WTC11 (cell line): Measurements from ENCODE around the gene SLC15A5. TPM values are rescaled to one million over a fixed set of nuclear protein-coding genes. Genes with fewer than 3 reads are reported as not detected.

Experiments
- ATAC-seq: fragments of 200-7000 bp; cut with Tn5 transposase; 2 replicates; pipeline ENCODE4 v1.10.0; 2021; ENCODE audit warnings: mild to moderate bottlenecking, moderate library complexity
- CTCF ChIA-PET: fragments of 300-600 bp; sonication (Branson Sonifier 250); formaldehyde crosslinking; loops from one replicate; lab custom pipeline; 2021; ENCODE audit warnings: antibody characterized with exemption; lab: Charles Lee
- POLR2A ChIA-PET: fragments of 350-600 bp; sonication (Branson Sonifier 250); formaldehyde crosslinking; loops from one replicate; lab custom pipeline; 2021; ENCODE audit warnings: antibody characterized with exemption; lab: Charles Lee
- DNase-seq: peaks from one replicate; pipeline ENCODE4 v3.0.0; 2021; ENCODE audit warnings: low spot score
- H3K27ac Mint-ChIP-seq: 2 replicates; pipeline ENCODE4 v1.8.0; 2021; ENCODE audit warnings: mixed read lengths
- H3K27me3 Mint-ChIP-seq: 2 replicates; pipeline ENCODE4 v1.8.0; 2021; ENCODE audit warnings: low read depth, mild to moderate bottlenecking, moderate library complexity, mixed read lengths
- H3K36me3 Mint-ChIP-seq: 2 replicates; pipeline ENCODE4 v1.8.0; 2021; ENCODE audit warnings: mixed read lengths
- H3K4me1 Mint-ChIP-seq: 2 replicates; pipeline ENCODE4 v1.8.0; 2022; ENCODE audit warnings: mixed read lengths
- H3K4me3 Mint-ChIP-seq: 2 replicates; pipeline ENCODE4 v1.8.0; 2021; ENCODE audit warnings: mild to moderate bottlenecking, moderate library complexity, mixed read lengths
- H3K9me3 Mint-ChIP-seq: 2 replicates; pipeline ENCODE4 v1.8.0; 2021; ENCODE audit warnings: mixed read lengths
- ATF6 ChIP-seq: sonication (generic); formaldehyde crosslinking; IDR thresholded peaks from 2 replicates; pipeline ENCODE4 v1.8.1; 2023; ENCODE audit warnings: mild to moderate bottlenecking, missing genetic modification reagents
- FOXJ3 ChIP-seq: sonication (generic); formaldehyde crosslinking; IDR thresholded peaks from 2 replicates; pipeline ENCODE4 v1.9.0; 2021; ENCODE audit warnings: missing genetic modification reagents, mild to moderate bottlenecking, borderline replicate concordance
- FOXP1 ChIP-seq: sonication (generic); formaldehyde crosslinking; IDR thresholded peaks from 2 replicates; pipeline ENCODE4 v1.8.0; 2022; ENCODE audit warnings: missing genetic modification reagents, mild to moderate bottlenecking, moderate library complexity, borderline replicate concordance
- GABPB1 ChIP-seq: sonication (generic); formaldehyde crosslinking; IDR thresholded peaks from 2 replicates; pipeline ENCODE4 v1.8.1; 2023; ENCODE audit warnings: mild to moderate bottlenecking, missing genetic modification reagents
- HMGA2 ChIP-seq: fragments of 250-450 bp; sonication (Bioruptor Pico); IDR thresholded peaks from 2 replicates; pipeline ENCODE4 v1.4.0; 2021; ENCODE audit warnings: mild to moderate bottlenecking, moderate library complexity
- MXD4 ChIP-seq: fragments of 250-450 bp; sonication (Bioruptor Pico); IDR thresholded peaks from 2 replicates; pipeline ENCODE4 v1.8.0; 2021; ENCODE audit warnings: mild to moderate bottlenecking, moderate library complexity, borderline replicate concordance
- NR2C2 ChIP-seq: sonication (generic); formaldehyde crosslinking; IDR thresholded peaks from 2 replicates; pipeline ENCODE4 v1.8.0; 2022; ENCODE audit warnings: mild to moderate bottlenecking, missing genetic modification reagents
- PREB ChIP-seq: sonication (generic); formaldehyde crosslinking; IDR thresholded peaks from 2 replicates; pipeline ENCODE4 v1.8.1; 2022; ENCODE audit warnings: mild to moderate bottlenecking, missing genetic modification reagents, moderate library complexity, borderline replicate concordance
- TCF7 ChIP-seq: sonication (generic); formaldehyde crosslinking; IDR thresholded peaks from 2 replicates; pipeline ENCODE4 v1.8.0; 2022; ENCODE audit warnings: mild to moderate bottlenecking, low read depth, missing genetic modification reagents, moderate library complexity
- TP53 ChIP-seq: sonication (generic); formaldehyde crosslinking; IDR thresholded peaks from 2 replicates; pipeline ENCODE4 v1.8.1; 2023; ENCODE audit warnings: mild to moderate bottlenecking, missing genetic modification reagents
- ZBTB21 ChIP-seq: sonication (generic); formaldehyde crosslinking; IDR thresholded peaks from 2 replicates; pipeline ENCODE4 v1.8.1; 2023; ENCODE audit warnings: mild to moderate bottlenecking, missing genetic modification reagents, borderline replicate concordance
- ZNF671 ChIP-seq: fragments of 250-450 bp; sonication (Bioruptor Pico); IDR thresholded peaks from 2 replicates; pipeline ENCODE4 v1.8.0; 2021; ENCODE audit warnings: mild to moderate bottlenecking
- total RNA-seq: library from RNA; stranded (reverse); gene quantifications from 3 replicates; pipeline ENCODE4 v1.2.3, GENCODE V29; 2021
- TF ChIP-seq, protein P1 (sequence below): fragments of 250-450 bp; sonication (Bioruptor Pico); IDR thresholded peaks from 2 replicates; pipeline ENCODE4 v1.9.0; 2021; ENCODE audit warnings: mild to moderate bottlenecking
- TF ChIP-seq, protein P2 (sequence below): sonication (generic); formaldehyde crosslinking; IDR thresholded peaks from 2 replicates; pipeline ENCODE4 v1.8.1; 2023; ENCODE audit warnings: mild to moderate bottlenecking, moderate library complexity, missing genetic modification reagents
- TF ChIP-seq, protein P3 (sequence below): sonication (generic); formaldehyde crosslinking; IDR thresholded peaks from 2 replicates; pipeline ENCODE4 v1.8.0; 2022; ENCODE audit warnings: mild to moderate bottlenecking, missing genetic modification reagents
- TF ChIP-seq, protein P4 (sequence below): sonication (generic); formaldehyde crosslinking; IDR thresholded peaks from 2 replicates; pipeline ENCODE4 v1.8.0; 2023; ENCODE audit warnings: mild to moderate bottlenecking, missing genetic modification reagents
- TF ChIP-seq, protein P5 (sequence below): fragments of 250-450 bp; sonication (Bioruptor Pico); IDR thresholded peaks from 2 replicates; pipeline ENCODE4 v2.1.2; 2022; ENCODE audit warnings: mild to moderate bottlenecking, moderate library complexity

The SLC15A5 gene
- total RNA-seq, 1 experiment from 2014 or later: not detected

DNA sequence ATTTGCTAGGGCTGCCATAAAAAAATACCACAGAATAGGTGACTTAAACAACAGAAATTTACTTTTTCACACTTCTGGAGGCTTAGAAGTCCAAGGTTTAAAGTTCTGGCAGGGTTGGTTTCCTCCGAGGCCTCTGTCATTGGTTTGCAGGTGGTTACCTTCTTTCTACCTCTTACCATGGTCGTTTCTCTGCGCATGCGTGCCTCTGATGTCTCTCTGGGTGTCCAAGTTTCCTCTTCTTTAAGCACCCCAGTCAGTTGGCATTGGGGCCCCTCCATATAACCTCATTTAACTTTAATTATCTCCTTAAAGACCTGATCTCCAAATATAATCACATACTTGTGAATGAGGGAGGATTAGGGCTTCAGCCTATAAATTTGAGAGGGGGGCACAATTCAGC lies 103.2 kb downstream of the SLC15A5 start (continued):
- TF ChIP-seq, protein P1, sequence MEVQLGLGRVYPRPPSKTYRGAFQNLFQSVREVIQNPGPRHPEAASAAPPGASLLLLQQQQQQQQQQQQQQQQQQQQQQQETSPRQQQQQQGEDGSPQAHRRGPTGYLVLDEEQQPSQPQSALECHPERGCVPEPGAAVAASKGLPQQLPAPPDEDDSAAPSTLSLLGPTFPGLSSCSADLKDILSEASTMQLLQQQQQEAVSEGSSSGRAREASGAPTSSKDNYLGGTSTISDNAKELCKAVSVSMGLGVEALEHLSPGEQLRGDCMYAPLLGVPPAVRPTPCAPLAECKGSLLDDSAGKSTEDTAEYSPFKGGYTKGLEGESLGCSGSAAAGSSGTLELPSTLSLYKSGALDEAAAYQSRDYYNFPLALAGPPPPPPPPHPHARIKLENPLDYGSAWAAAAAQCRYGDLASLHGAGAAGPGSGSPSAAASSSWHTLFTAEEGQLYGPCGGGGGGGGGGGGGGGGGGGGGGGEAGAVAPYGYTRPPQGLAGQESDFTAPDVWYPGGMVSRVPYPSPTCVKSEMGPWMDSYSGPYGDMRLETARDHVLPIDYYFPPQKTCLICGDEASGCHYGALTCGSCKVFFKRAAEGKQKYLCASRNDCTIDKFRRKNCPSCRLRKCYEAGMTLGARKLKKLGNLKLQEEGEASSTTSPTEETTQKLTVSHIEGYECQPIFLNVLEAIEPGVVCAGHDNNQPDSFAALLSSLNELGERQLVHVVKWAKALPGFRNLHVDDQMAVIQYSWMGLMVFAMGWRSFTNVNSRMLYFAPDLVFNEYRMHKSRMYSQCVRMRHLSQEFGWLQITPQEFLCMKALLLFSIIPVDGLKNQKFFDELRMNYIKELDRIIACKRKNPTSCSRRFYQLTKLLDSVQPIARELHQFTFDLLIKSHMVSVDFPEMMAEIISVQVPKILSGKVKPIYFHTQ: no peak

DNA sequence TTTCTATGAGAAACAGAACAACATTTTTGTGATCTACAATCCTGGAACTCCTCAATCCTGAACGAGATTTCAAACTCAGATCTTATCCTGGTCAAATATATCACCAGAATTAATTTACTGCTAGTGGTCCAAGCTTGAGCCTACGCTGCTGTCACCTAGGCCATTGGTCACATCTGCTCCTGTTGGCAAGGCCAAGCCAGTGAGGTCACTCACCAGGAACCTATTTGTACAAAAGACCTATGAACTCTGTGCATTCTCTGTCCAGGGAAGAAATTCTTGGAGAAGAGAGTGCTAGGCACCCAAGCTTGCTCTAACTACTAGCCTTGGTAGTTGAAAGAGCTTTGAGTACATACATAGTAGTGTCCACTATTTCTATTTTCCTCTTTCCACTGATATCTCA lies 106.1 kb downstream of the SLC15A5 start:
- H3K27ac Mint-ChIP-seq: no peak overlapping the region
- no peaks in the 10 kb centered on the region for H3K4me1 Mint-ChIP-seq
- H3K27me3 Mint-ChIP-seq: no peaks in the 10 kb centered on the region
- POLR2A ChIA-PET: no interaction called here
- H3K36me3 Mint-ChIP-seq: no peaks in the 10 kb centered on the region
- DNase-seq (no peak), ATAC-seq (no peak)
- H3K4me3 Mint-ChIP-seq: no peak overlapping the region
- CTCF ChIA-PET: no interaction called here
- no peaks in the 10 kb centered on the region for H3K9me3 Mint-ChIP-seq
- TF ChIP-seq FOXP1 (CRISPR knock-in tag) (no peak), ATF6 (CRISPR knock-in tag) (no peak), TP53 (no peak), ZBTB21 (CRISPR knock-in tag) (no peak), ZNF671 (CRISPR knock-in tag) (no peak), PREB (CRISPR knock-in tag) (no peak), NR2C2 (CRISPR knock-in tag) (no peak), HMGA2 (no peak), FOXJ3 (no peak), GABPB1 (CRISPR knock-in tag) (no peak), TCF7 (no peak), MXD4 (CRISPR knock-in tag) (no peak)
- TF ChIP-seq, protein P2, sequence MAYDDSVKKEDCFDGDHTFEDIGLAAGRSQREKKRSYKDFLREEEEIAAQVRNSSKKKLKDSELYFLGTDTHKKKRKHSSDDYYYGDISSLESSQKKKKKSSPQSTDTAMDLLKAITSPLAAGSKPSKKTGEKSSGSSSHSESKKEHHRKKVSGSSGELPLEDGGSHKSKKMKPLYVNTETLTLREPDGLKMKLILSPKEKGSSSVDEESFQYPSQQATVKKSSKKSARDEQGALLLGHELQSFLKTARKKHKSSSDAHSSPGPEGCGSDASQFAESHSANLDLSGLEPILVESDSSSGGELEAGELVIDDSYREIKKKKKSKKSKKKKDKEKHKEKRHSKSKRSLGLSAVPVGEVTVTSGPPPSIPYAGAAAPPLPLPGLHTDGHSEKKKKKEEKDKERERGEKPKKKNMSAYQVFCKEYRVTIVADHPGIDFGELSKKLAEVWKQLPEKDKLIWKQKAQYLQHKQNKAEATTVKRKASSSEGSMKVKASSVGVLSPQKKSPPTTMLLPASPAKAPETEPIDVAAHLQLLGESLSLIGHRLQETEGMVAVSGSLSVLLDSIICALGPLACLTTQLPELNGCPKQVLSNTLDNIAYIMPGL (CRISPR knock-in tag): no peak
- TF ChIP-seq, protein P3, sequence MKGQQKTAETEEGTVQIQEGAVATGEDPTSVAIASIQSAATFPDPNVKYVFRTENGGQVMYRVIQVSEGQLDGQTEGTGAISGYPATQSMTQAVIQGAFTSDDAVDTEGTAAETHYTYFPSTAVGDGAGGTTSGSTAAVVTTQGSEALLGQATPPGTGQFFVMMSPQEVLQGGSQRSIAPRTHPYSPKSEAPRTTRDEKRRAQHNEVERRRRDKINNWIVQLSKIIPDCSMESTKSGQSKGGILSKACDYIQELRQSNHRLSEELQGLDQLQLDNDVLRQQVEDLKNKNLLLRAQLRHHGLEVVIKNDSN: no peak
- TF ChIP-seq, protein P4, sequence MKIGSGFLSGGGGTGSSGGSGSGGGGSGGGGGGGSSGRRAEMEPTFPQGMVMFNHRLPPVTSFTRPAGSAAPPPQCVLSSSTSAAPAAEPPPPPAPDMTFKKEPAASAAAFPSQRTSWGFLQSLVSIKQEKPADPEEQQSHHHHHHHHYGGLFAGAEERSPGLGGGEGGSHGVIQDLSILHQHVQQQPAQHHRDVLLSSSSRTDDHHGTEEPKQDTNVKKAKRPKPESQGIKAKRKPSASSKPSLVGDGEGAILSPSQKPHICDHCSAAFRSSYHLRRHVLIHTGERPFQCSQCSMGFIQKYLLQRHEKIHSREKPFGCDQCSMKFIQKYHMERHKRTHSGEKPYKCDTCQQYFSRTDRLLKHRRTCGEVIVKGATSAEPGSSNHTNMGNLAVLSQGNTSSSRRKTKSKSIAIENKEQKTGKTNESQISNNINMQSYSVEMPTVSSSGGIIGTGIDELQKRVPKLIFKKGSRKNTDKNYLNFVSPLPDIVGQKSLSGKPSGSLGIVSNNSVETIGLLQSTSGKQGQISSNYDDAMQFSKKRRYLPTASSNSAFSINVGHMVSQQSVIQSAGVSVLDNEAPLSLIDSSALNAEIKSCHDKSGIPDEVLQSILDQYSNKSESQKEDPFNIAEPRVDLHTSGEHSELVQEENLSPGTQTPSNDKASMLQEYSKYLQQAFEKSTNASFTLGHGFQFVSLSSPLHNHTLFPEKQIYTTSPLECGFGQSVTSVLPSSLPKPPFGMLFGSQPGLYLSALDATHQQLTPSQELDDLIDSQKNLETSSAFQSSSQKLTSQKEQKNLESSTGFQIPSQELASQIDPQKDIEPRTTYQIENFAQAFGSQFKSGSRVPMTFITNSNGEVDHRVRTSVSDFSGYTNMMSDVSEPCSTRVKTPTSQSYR (CRISPR knock-in tag): no peak
- TF ChIP-seq, protein P5, sequence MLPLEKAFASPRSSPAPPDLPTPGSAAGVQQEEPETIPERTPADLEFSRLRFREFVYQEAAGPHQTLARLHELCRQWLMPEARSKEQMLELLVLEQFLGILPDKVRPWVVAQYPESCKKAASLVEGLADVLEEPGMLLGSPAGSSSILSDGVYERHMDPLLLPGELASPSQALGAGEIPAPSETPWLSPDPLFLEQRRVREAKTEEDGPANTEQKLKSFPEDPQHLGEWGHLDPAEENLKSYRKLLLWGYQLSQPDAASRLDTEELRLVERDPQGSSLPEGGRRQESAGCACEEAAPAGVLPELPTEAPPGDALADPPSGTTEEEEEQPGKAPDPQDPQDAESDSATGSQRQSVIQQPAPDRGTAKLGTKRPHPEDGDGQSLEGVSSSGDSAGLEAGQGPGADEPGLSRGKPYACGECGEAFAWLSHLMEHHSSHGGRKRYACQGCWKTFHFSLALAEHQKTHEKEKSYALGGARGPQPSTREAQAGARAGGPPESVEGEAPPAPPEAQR (CRISPR knock-in tag): no peak
